ENCODE results near the gene WBP2. TPM values are rescaled to one million over a fixed set of nuclear protein-coding genes. Genes with fewer than 3 reads are reported as not detected.
A peak's percentile ranks its signal among the peaks of the same experiment; 100 is the strongest.

WBP2 gene
- total and polyA plus RNA-seq, 2 of the 13 experiments (the other 11 are each of a cell fraction or from before 2014, with no cell fraction given): 29.2 to 29.5 TPM

DNA sequence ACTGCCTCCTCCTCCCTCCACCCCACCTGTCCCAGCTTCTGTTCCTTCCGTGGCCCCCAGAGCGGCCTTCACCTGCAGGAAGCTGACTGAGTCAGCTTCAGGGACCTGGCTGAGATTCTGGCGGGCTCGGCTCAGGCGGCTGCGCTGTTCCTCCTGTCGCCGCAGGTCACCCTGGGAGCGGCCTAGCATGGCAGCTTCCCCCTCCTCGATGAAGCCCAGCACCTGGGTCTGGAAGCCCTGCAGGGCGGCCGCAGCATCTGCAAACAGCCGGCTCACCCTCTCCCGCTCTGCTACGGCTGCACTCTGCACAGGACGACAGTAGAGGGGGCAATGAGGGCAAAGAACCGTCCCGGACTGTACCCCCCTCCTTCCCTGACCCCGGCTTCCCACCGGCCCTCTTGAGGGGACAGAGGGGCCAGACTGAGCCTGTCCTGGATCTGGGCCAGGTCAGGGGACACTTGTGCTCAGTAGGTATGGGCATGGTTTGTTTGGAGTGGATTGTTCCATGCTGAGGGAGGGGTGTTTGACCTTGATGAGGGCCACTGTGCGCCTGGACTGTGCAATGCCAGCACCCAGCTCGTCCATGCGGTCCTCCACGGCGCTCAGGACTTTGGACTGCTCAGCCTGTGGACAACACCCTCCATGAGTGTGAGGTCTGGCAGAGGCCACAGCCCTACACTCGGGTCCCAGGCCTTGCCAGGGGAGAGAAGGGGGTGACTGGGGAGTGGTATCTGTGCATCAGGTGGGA, 21.2 kb upstream of the WBP2 start (continued):
- TF ChIP-seq, protein P1, sequence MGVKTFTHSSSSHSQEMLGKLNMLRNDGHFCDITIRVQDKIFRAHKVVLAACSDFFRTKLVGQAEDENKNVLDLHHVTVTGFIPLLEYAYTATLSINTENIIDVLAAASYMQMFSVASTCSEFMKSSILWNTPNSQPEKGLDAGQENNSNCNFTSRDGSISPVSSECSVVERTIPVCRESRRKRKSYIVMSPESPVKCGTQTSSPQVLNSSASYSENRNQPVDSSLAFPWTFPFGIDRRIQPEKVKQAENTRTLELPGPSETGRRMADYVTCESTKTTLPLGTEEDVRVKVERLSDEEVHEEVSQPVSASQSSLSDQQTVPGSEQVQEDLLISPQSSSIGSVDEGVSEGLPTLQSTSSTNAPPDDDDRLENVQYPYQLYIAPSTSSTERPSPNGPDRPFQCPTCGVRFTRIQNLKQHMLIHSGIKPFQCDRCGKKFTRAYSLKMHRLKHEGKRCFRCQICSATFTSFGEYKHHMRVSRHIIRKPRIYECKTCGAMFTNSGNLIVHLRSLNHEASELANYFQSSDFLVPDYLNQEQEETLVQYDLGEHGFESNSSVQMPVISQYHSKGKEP (CRISPR knock-in tag; IDR thresholded peaks at IDR 0.05): peak; percentile 17; the same call in 1 of the 2 replicates
- TF ChIP-seq ZNF589 (CRISPR knock-in tag; conservative IDR thresholded peaks at IDR 0.05) (no peak; the same call in 1 of the 2 replicates), BRCA1 (CRISPR knock-in tag; IDR thresholded peaks at IDR 0.05) (no peak), ZNF883 (CRISPR knock-in tag; IDR thresholded peaks at IDR 0.05; ENCODE audit: not compliant biosample characterization) (peak; percentile 69), EEA1 (CRISPR knock-in tag; IDR thresholded peaks at IDR 0.05; ENCODE audit: borderline replicate concordance) (no peak), ZNF782 (CRISPR knock-in tag; IDR thresholded peaks at IDR 0.05; ENCODE audit: borderline replicate concordance) (no peak; the same call in none of the 2 replicates), ZNF296 (CRISPR knock-in tag; conservative IDR thresholded peaks at IDR 0.05) (peak; percentile 92), MAFF (IDR thresholded peaks at IDR 0.05; ENCODE audit: low read depth, low read length) (0 out of 2 replicates have a peak, but pooled peaks have one; percentile 13), ZNF343 (CRISPR knock-in tag; IDR thresholded peaks at IDR 0.05) (peak; percentile 94), DPF2 (CRISPR knock-in tag; IDR thresholded peaks at IDR 0.05; ENCODE audit: borderline replicate concordance, low read depth) (peak; percentile 83), SPEN (CRISPR knock-in tag; IDR thresholded peaks at IDR 0.05; ENCODE audit: low read depth) (peak; percentile 98), ARNTL (CRISPR knock-in tag; IDR thresholded peaks at IDR 0.05) (peak; percentile 84), ZNF282 (IDR thresholded peaks at IDR 0.05; ENCODE audit: partially characterized antibody) (no peak), FOXA1 (IDR thresholded peaks at IDR 0.05) (no peak), FOXA1 (CRISPR knock-in tag; IDR thresholded peaks at IDR 0.05) (peak; percentile 80), AHR (CRISPR knock-in tag; IDR thresholded peaks at IDR 0.05) (no peak; the same call in none of the 2 replicates), ATF1 (CRISPR knock-in tag; IDR thresholded peaks at IDR 0.05) (no peak), ZNF124 (CRISPR knock-in tag; IDR thresholded peaks at IDR 0.05) (no peak; the same call in 1 of the 2 replicates), POLR2AphosphoS5 (IDR thresholded peaks at IDR 0.05; ENCODE audit: low read depth, low read length) (peak; percentile 98), ZSCAN22 (CRISPR knock-in tag; IDR thresholded peaks at IDR 0.05) (no peak; the same call in 1 of the 2 replicates), TOE1 (CRISPR knock-in tag; IDR thresholded peaks at IDR 0.05) (no peak)
- TF ChIP-seq, protein P2, sequence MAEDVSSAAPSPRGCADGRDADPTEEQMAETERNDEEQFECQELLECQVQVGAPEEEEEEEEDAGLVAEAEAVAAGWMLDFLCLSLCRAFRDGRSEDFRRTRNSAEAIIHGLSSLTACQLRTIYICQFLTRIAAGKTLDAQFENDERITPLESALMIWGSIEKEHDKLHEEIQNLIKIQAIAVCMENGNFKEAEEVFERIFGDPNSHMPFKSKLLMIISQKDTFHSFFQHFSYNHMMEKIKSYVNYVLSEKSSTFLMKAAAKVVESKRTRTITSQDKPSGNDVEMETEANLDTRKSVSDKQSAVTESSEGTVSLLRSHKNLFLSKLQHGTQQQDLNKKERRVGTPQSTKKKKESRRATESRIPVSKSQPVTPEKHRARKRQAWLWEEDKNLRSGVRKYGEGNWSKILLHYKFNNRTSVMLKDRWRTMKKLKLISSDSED (CRISPR knock-in tag; IDR thresholded peaks at IDR 0.05): no peak
- TF ChIP-seq, protein P3, sequence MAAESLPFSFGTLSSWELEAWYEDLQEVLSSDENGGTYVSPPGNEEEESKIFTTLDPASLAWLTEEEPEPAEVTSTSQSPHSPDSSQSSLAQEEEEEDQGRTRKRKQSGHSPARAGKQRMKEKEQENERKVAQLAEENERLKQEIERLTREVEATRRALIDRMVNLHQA (CRISPR knock-in tag; IDR thresholded peaks at IDR 0.05): no peak; the same call in 1 of the 2 replicates
- TF ChIP-seq, protein P4, sequence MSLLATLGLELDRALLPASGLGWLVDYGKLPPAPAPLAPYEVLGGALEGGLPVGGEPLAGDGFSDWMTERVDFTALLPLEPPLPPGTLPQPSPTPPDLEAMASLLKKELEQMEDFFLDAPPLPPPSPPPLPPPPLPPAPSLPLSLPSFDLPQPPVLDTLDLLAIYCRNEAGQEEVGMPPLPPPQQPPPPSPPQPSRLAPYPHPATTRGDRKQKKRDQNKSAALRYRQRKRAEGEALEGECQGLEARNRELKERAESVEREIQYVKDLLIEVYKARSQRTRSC (CRISPR knock-in tag; IDR thresholded peaks at IDR 0.05; ENCODE audit: low read depth): 0 out of 2 replicates have a peak, but pooled peaks have one; percentile 40
- TF ChIP-seq, protein P5, sequence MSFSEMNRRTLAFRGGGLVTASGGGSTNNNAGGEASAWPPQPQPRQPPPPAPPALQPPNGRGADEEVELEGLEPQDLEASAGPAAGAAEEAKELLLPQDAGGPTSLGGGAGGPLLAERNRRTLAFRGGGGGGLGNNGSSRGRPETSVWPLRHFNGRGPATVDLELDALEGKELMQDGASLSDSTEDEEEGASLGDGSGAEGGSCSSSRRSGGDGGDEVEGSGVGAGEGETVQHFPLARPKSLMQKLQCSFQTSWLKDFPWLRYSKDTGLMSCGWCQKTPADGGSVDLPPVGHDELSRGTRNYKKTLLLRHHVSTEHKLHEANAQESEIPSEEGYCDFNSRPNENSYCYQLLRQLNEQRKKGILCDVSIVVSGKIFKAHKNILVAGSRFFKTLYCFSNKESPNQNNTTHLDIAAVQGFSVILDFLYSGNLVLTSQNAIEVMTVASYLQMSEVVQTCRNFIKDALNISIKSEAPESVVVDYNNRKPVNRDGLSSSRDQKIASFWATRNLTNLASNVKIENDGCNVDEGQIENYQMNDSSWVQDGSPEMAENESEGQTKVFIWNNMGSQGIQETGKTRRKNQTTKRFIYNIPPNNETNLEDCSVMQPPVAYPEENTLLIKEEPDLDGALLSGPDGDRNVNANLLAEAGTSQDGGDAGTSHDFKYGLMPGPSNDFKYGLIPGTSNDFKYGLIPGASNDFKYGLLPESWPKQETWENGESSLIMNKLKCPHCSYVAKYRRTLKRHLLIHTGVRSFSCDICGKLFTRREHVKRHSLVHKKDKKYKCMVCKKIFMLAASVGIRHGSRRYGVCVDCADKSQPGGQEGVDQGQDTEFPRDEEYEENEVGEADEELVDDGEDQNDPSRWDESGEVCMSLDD (CRISPR knock-in tag; IDR thresholded peaks at IDR 0.05; ENCODE audit: borderline replicate concordance): peak; percentile 85; the same call in 1 of the 2 replicates

All from HepG2 (cell line).